Ishikawa (cell line): ENCODE measurements around the gene COPS4.

Experiments
- EP300 ChIP-seq: IDR thresholded peaks from 2 replicates; pipeline ENCODE4 v1.6.1; 2012; ENCODE audit warnings: borderline replicate concordance
- FOXM1 ChIP-seq: IDR thresholded peaks from 2 replicates; pipeline ENCODE4 v1.6.1; 2012; ENCODE audit warnings: low read depth, borderline replicate concordance
- RAD21 ChIP-seq: IDR thresholded peaks from 2 replicates; pipeline ENCODE4 v1.6.1; 2012; ENCODE audit warnings: low read depth
- TAF1 ChIP-seq: IDR thresholded peaks from 2 replicates; pipeline ENCODE4 v1.6.1; 2012; ENCODE audit warnings: low read depth, mild to moderate bottlenecking
- ZBTB7A ChIP-seq: IDR thresholded peaks from 2 replicates; pipeline ENCODE4 v1.6.1; 2012; ENCODE audit warnings: low read depth
- TF ChIP-seq, protein P1 (sequence below): IDR thresholded peaks from 2 replicates; pipeline ENCODE4 v1.6.1; 2012

DNA sequence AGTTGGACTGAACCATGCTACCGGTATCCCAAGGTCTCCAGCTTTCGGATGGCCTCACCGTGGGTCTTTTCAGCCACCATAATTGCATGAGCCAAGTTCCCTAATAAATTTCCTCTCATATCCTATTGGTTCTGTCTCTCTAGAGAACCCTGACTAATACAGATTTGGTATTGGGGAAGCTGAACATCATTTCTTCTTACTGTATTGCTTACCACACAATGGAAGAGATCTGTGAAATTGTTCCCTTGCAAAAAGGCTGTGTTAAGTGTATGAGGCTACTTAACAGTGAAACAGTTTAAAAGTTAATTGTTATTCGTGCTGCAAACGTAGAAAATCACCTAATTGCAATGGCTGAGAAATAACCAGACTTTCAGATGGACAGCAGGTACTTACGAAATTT lies 45.6 kb downstream of the COPS4 start:
- TF ChIP-seq, protein P1, sequence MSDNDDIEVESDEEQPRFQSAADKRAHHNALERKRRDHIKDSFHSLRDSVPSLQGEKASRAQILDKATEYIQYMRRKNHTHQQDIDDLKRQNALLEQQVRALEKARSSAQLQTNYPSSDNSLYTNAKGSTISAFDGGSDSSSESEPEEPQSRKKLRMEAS: no peak
- no peak for TF ChIP-seq FOXM1
- no peak for TF ChIP-seq EP300
- TF ChIP-seq ZBTB7A: no peak
- no peak for TF ChIP-seq TAF1
- TF ChIP-seq RAD21: no peak
